GM23248 (cell line): Measurements from ENCODE around the gene KCNK1.

Experiments
- EZH2 ChIP-seq: fragments of 200-600 bp; sonication (generic); IDR thresholded peaks from 2 replicates; pipeline ENCODE4 v1.6.1; 2018; ENCODE audit warnings: antibody characterized with exemption, mild to moderate bottlenecking; ENCODE audit not compliant: insufficient read depth, poor library complexity, severe bottlenecking
- EZH2phosphoT487 ChIP-seq: fragments of 200-600 bp; sonication (generic); IDR thresholded peaks from 2 replicates; pipeline ENCODE4 v1.6.1; 2018; ENCODE audit warnings: antibody characterized with exemption, moderate library complexity, mild to moderate bottlenecking, low read depth; ENCODE audit not compliant: insufficient read depth

DNA sequence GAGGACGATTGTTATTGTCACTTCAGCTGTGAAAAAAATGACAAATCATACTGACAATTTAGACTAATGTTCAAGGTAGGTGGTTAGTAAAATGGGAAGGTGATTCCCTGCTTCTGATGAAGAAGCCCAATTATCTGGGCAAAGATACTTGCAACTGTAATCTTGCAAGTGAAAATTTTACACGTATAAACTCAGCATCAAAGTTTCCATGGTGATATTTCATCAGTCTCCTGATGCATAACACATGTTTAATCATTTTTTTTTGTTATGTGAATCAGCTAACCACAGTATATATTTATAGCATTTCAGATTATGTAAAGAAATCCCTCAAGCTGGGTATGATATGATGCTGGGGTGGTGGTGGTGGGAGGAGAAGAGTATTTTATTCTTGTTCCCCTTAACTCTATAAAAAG is 16.4 kb upstream of the KCNK1 start:
- no peak for TF ChIP-seq EZH2phosphoT487
- no peak for TF ChIP-seq EZH2
